Loucy (cell line): Measurements from ENCODE around the gene SCN5A.

ENCODE experiments used
- H2AFZ ChIP-seq: fragments of 200-600 bp; sonication (generic); 2 replicates; pipeline ENCODE4 v1.6.0; 2016; ENCODE audit warnings: antibody characterized with exemption, mild to moderate bottlenecking, low read length, moderate library complexity
- H3F3A ChIP-seq: fragments of 200-600 bp; 2 replicates; pipeline ENCODE4 v1.6.0; 2016; ENCODE audit warnings: antibody characterized with exemption, low read depth, mild to moderate bottlenecking
- H3K27me3 ChIP-seq: fragments of 200-600 bp; sonication (generic); 2 replicates; pipeline ENCODE4 v1.6.1; 2014; ENCODE audit warnings: low read length, mild to moderate bottlenecking; ENCODE audit not compliant: insufficient read depth, poor library complexity, severe bottlenecking
- H3K36me3 ChIP-seq: fragments of 200-600 bp; sonication (generic); 2 replicates; pipeline ENCODE4 v1.6.1; 2016; ENCODE audit warnings: low read length; ENCODE audit not compliant: insufficient read depth
- H3K4me1 ChIP-seq: fragments of 200-600 bp; sonication (generic); 2 replicates; pipeline ENCODE4 v1.5.1; 2014; ENCODE audit warnings: low read length, mild to moderate bottlenecking; ENCODE audit not compliant: insufficient read depth, poor library complexity, severe bottlenecking
- H3K4me2 ChIP-seq: fragments of 200-600 bp; sonication (generic); 2 replicates; pipeline ENCODE4 v1.6.0; 2014; ENCODE audit warnings: antibody characterized with exemption, low read length, low read depth, mild to moderate bottlenecking; ENCODE audit not compliant: poor library complexity, severe bottlenecking
- H3K4me3 ChIP-seq: fragments of 200-600 bp; sonication (generic); 2 replicates; pipeline ENCODE4 v1.5.1; 2014; ENCODE audit warnings: low read length, mild to moderate bottlenecking, mixed read lengths; ENCODE audit not compliant: poor library complexity, severe bottlenecking
- H3K79me2 ChIP-seq: fragments of 200-600 bp; sonication (generic); 2 replicates; pipeline ENCODE4 v1.6.1; 2014; ENCODE audit warnings: low read length; ENCODE audit not compliant: insufficient read depth
- H3K9ac ChIP-seq: fragments of 200-600 bp; sonication (generic); 2 replicates; pipeline ENCODE4 v1.6.0; 2014; ENCODE audit warnings: mild to moderate bottlenecking, low read depth, low read length, moderate library complexity; ENCODE audit not compliant: poor library complexity, severe bottlenecking
- H3K9me2 ChIP-seq: fragments of 200-600 bp; sonication (generic); replicated peaks from 2 replicates; pipeline ENCODE4 v1.6.1; 2016; ENCODE audit warnings: low read depth, low read length, mixed read lengths
- H3K9me3 ChIP-seq: fragments of 200-600 bp; sonication (generic); 2 replicates; pipeline ENCODE4 v1.6.1; 2014; ENCODE audit warnings: mild to moderate bottlenecking, antibody characterized with exemption, low read length, low read depth; ENCODE audit not compliant: insufficient read depth
- H4K20me1 ChIP-seq: fragments of 200-600 bp; sonication (generic); 2 replicates; pipeline ENCODE4 v1.6.0; 2014; ENCODE audit warnings: antibody characterized with exemption, low read length, mild to moderate bottlenecking; ENCODE audit not compliant: insufficient read depth, poor library complexity, severe bottlenecking
- CTCF ChIP-seq: fragments of 200-600 bp; sonication (generic); conservative IDR thresholded peaks from 2 replicates; pipeline ENCODE4 v1.5.1; 2014; ENCODE audit warnings: mild to moderate bottlenecking, antibody characterized with exemption, low read length
- EZH2phosphoT487 ChIP-seq: fragments of 200-600 bp; IDR thresholded peaks from 2 replicates; pipeline ENCODE4 v1.6.1; 2018; ENCODE audit warnings: antibody characterized with exemption, mild to moderate bottlenecking, moderate library complexity, borderline replicate concordance

Gene SCN5A

GRCh38 chr3:38579141-38579540 lies 70.3 kb downstream of the SCN5A start:
- Histone ChIP-seq H3K79me2 (no peaks in the 10 kb centered on the region), H3F3A (no peaks in the 10 kb centered on the region), H3K36me3 (no peaks in the 10 kb centered on the region), H3K27me3 (no peaks in the 10 kb centered on the region), H3K4me3 (no peak overlapping the region), H3K4me2 (no peak overlapping the region), H3K9ac (no peak overlapping the region), H2AFZ (no peak overlapping the region), H4K20me1 (no peaks in the 10 kb centered on the region), H3K9me2 (no peaks in the 10 kb centered on the region), H3K4me1 (no peaks in the 10 kb centered on the region), H3K9me3 (no peaks in the 10 kb centered on the region)
- TF ChIP-seq CTCF (no peak), EZH2phosphoT487 (no peak)

GRCh38 chr3:38578551-38578950 lies 70.9 kb downstream of the SCN5A start:
- no peaks in the 10 kb centered on the region for H3K9me2 ChIP-seq
- TF ChIP-seq EZH2phosphoT487 (no peak), CTCF (no peak)
- no peaks in the 10 kb centered on the region for H4K20me1 ChIP-seq
- no peak overlapping the region for H2AFZ ChIP-seq
- H3K79me2 ChIP-seq, result no peaks in the 10 kb centered on the region
- H3F3A ChIP-seq, result no peaks in the 10 kb centered on the region
- H3K36me3 ChIP-seq, result no peaks in the 10 kb centered on the region
- H3K4me3 ChIP-seq, result no peak overlapping the region
- H3K4me1 ChIP-seq, result no peaks in the 10 kb centered on the region
- no peaks in the 10 kb centered on the region for H3K9me3 ChIP-seq
- no peaks in the 10 kb centered on the region for H3K27me3 ChIP-seq
- H3K9ac ChIP-seq, result no peak overlapping the region
- H3K4me2 ChIP-seq, result no peak overlapping the region

GRCh38 chr3:38578081-38578475 lies 71.4 kb downstream of the SCN5A start:
- no peaks in the 10 kb centered on the region for H3K9me3 ChIP-seq
- H3K36me3 ChIP-seq, result no peaks in the 10 kb centered on the region
- no peak overlapping the region for H3K9ac ChIP-seq
- H3K4me1 ChIP-seq, result no peaks in the 10 kb centered on the region
- H3K9me2 ChIP-seq, result no peaks in the 10 kb centered on the region
- H3K4me3 ChIP-seq, result no peak overlapping the region
- no peaks in the 10 kb centered on the region for H3K27me3 ChIP-seq
- no peaks in the 10 kb centered on the region for H3K79me2 ChIP-seq
- H3K4me2 ChIP-seq, result no peak overlapping the region
- no peaks in the 10 kb centered on the region for H3F3A ChIP-seq
- H4K20me1 ChIP-seq, result no peaks in the 10 kb centered on the region
- no peak overlapping the region for H2AFZ ChIP-seq
- TF ChIP-seq EZH2phosphoT487, result no peak
- TF ChIP-seq CTCF, result no peak
